ENCODE results near the gene CEBPA.

DNA sequence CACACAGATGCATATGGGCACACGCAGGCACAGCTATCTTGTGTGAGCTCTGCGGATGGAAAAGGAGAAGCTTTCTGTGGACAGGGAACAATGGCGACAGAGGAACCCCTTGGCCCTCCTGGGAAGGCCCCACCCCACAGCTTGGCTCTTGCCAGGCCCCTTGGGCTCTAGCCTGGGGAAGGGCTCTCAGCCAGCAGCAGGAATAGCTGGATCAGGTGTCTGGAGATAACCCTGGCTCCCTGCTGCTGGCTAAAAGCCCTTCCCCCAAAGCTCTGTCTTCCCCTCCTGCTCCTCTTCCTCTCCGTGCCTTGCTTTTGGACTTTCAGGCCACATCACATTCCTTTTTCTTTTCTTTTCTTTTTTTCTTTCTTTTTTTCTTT is 24.3 kb downstream of the CEBPA start:
- no peak for TF ChIP-seq ZBTB7A (IDR thresholded peaks at IDR 0.05; ENCODE audit: low read depth)
- TF ChIP-seq CREB1 (IDR thresholded peaks at IDR 0.05; ENCODE audit: low read depth), result no peak
- no peak for TF ChIP-seq TAF1 (IDR thresholded peaks at IDR 0.05; ENCODE audit: low read depth)

All from Ishikawa (cell line).